GM23338 (cell line): ENCODE data around the gene SNX5. TPM values are rescaled to one million over a fixed set of nuclear protein-coding genes. Genes with fewer than 3 reads are reported as not detected.

Experiments used
- ATAC-seq: fragments of 200-7000 bp; cut with Tn5 transposase; 3 replicates; pipeline ENCODE4 v1.9.1; 2020
- DNase-seq: peaks from one replicate; pipeline ENCODE4 v3.0.0-alpha.2; 2015; ENCODE audit warnings: low spot score
- H2AFZ ChIP-seq: fragments of 200-600 bp; sonication (generic); 2 replicates; pipeline ENCODE4 v1.8.0; 2016; ENCODE audit warnings: antibody characterized with exemption, mild to moderate bottlenecking, moderate library complexity
- H3F3A ChIP-seq: fragments of 200-600 bp; sonication (generic); replicated peaks from 2 replicates; pipeline ENCODE4 v1.8.0; 2017; ENCODE audit warnings: antibody characterized with exemption, mixed run types, low read depth
- H3K27ac ChIP-seq: fragments of 200-600 bp; sonication (generic); 2 replicates; pipeline ENCODE4 v1.6.1; 2016; ENCODE audit warnings: low read depth
- H3K27me3 ChIP-seq: fragments of 200-600 bp; sonication (generic); 2 replicates; pipeline ENCODE4 v1.8.0; 2016; ENCODE audit warnings: mild to moderate bottlenecking, mixed run types, moderate library complexity; ENCODE audit not compliant: insufficient read depth
- H3K36me3 ChIP-seq: fragments of 200-600 bp; sonication (generic); 2 replicates; pipeline ENCODE4 v1.8.0; 2016; ENCODE audit warnings: mild to moderate bottlenecking; ENCODE audit not compliant: insufficient read depth
- H3K4me1 ChIP-seq: fragments of 200-600 bp; sonication (generic); 2 replicates; pipeline ENCODE4 v1.8.0; 2016; ENCODE audit warnings: mild to moderate bottlenecking, moderate library complexity; ENCODE audit not compliant: insufficient read depth
- H3K4me2 ChIP-seq: fragments of 200-600 bp; sonication (generic); 2 replicates; pipeline ENCODE4 v1.7.1; 2017; ENCODE audit warnings: mixed run types
- H3K4me3 ChIP-seq: fragments of 200-600 bp; sonication (generic); 2 replicates; pipeline ENCODE4 v1.6.1; 2016; ENCODE audit warnings: mixed run types
- H3K79me2 ChIP-seq: fragments of 200-600 bp; sonication (generic); replicated peaks from 2 replicates; pipeline ENCODE4 v1.8.0; 2017; ENCODE audit warnings: mild to moderate bottlenecking; ENCODE audit not compliant: insufficient read depth
- H3K9me2 ChIP-seq: fragments of 200-600 bp; sonication (generic); 2 replicates; pipeline ENCODE4 v1.8.0; 2017; ENCODE audit not compliant: insufficient read depth
- H4K20me1 ChIP-seq: fragments of 200-600 bp; sonication (generic); replicated peaks from 2 replicates; pipeline ENCODE4 v1.8.0; 2017; ENCODE audit warnings: mild to moderate bottlenecking; ENCODE audit not compliant: insufficient read depth
- H3K27ac Mint-ChIP-seq: 2 replicates; pipeline ENCODE4 v1.8.0; 2020; ENCODE audit warnings: inconsistent platforms, mild to moderate bottlenecking, moderate library complexity, mixed read lengths
- H3K27me3 Mint-ChIP-seq: 3 replicates; pipeline ENCODE4 v1.8.0; 2022; ENCODE audit warnings: low read depth, mild to moderate bottlenecking, moderate library complexity, mixed read lengths, inconsistent platforms; ENCODE audit not compliant: insufficient read depth, poor library complexity
- H3K36me3 Mint-ChIP-seq: 3 replicates; pipeline ENCODE4 v1.8.0; 2021; ENCODE audit warnings: low read depth, mild to moderate bottlenecking, inconsistent platforms, moderate library complexity, mixed read lengths
- H3K4me1 Mint-ChIP-seq: 3 replicates; pipeline ENCODE4 v1.8.0; 2020; ENCODE audit warnings: mild to moderate bottlenecking, inconsistent platforms, mixed read lengths
- H3K4me3 Mint-ChIP-seq: 3 replicates; pipeline ENCODE4 v1.8.0; 2021; ENCODE audit warnings: moderate library complexity, mild to moderate bottlenecking, inconsistent platforms, mixed read lengths
- H3K9me3 Mint-ChIP-seq: 3 replicates; pipeline ENCODE4 v1.8.0; 2020; ENCODE audit warnings: moderate library complexity, mild to moderate bottlenecking, inconsistent platforms, mixed read lengths
- CREB1 ChIP-seq: fragments of 250-450 bp; sonication (Bioruptor Pico); IDR thresholded peaks from 2 replicates; pipeline ENCODE4 v1.5.0; 2020; ENCODE audit warnings: low read depth, mild to moderate bottlenecking, moderate library complexity
- EZH2phosphoT487 ChIP-seq: fragments of 200-600 bp; sonication (generic); IDR thresholded peaks from one replicate; pipeline ENCODE4 v1.8.1; 2018; ENCODE audit warnings: antibody characterized with exemption; ENCODE audit not compliant: unreplicated experiment
- JUNB ChIP-seq: IDR thresholded peaks from one replicate; pipeline ENCODE4 v1.6.1; 2016; ENCODE audit warnings: antibody characterized with exemption; ENCODE audit not compliant: unreplicated experiment
- NANOG ChIP-seq: IDR thresholded peaks from 2 replicates; pipeline ENCODE4 v1.6.1; 2016; ENCODE audit warnings: antibody characterized with exemption, borderline replicate concordance
- STAT1 ChIP-seq: IDR thresholded peaks from one replicate; pipeline ENCODE4 v1.6.1; 2016; ENCODE audit warnings: antibody characterized with exemption; ENCODE audit not compliant: unreplicated experiment
- ZNF114 ChIP-seq: fragments of 250-450 bp; sonication (Bioruptor Pico); IDR thresholded peaks from 2 replicates; pipeline ENCODE4 v1.5.0; 2020; ENCODE audit warnings: mild to moderate bottlenecking, moderate library complexity
- polyA plus RNA-seq: library from polyadenylated mRNA; unstranded; fragments of >200 nt; fragmentation: Nextera tagmentation; extraction: Ambion mirVana; gene quantifications from 2 replicates; pipeline ENCODE4 v1.2.1, GENCODE V29; 2016
- total RNA-seq: library from RNA; depleted of rRNA; stranded (reverse); fragments of >200 nt; shearing (Covaris generic); gene quantifications from 2 replicates; pipeline ENCODE4 v1.2.3, GENCODE V29; 2014
- TF ChIP-seq, protein P1 (sequence below): fragments of 250-450 bp; sonication (Bioruptor Pico); IDR thresholded peaks from 2 replicates; pipeline ENCODE4 v1.5.0; 2020; ENCODE audit warnings: mild to moderate bottlenecking, moderate library complexity
- TF ChIP-seq, protein P2 (sequence below): IDR thresholded peaks from one replicate; pipeline ENCODE4 v1.6.1; 2018; ENCODE audit warnings: antibody characterized with exemption; ENCODE audit not compliant: unreplicated experiment
- TF ChIP-seq, protein P3 (sequence below), 2 experiments: fragments of 200-600 bp in 1 of 2; sonication (generic) in 1 of 2; conservative IDR thresholded peaks; 2 replicates each; pipeline versions ENCODE4 v1.5.1 to v1.6.1; 2016 to 2017; ENCODE audit warnings: antibody characterized with exemption in 2 of 2, low read depth in 2 of 2, mild to moderate bottlenecking in 2 of 2, moderate library complexity in 1 of 2
- TF ChIP-seq, protein P4 (sequence below): IDR thresholded peaks from 2 replicates; pipeline ENCODE4 v1.6.1; 2016; ENCODE audit warnings: antibody characterized with exemption

SNX5 gene
- total and polyA plus RNA-seq, 2 experiments from 2014 or later, result 167 to 287 TPM

DNA sequence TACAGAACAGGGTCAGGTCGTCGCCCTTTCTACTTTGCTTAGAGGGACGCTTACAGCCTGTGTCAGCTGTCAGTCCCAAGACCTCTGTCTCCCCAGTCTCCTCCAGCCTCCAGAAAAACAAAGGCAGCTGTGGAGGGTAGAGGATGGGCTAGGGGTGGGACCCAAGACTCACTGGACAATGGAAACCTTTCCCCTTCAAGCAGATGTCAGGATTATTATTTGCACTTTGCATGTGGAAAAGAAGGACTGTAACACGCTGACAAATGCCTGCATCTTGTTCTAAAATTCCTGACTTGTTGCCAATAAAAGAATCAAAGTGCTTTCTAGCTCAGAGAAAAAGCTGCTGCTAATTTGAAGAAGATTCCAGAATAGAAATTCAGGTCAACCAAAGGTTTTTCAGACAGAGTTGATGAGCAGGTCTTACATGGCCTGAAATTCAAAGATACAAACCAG lies 58.7 kb downstream of the SNX5 start:
- 0 out of 2 replicates have a peak overlapping the region, but pooled peaks have one; percentile 45 for H3K27ac ChIP-seq
- H3K79me2 ChIP-seq, result no peaks in the 10 kb centered on the region
- no peaks in the 10 kb centered on the region for H3K36me3 ChIP-seq
- H3K4me1 ChIP-seq, result no peaks in the 10 kb centered on the region
- Mint-ChIP-seq H3K4me1 (peaks cover 5% of the 10 kb centered on the region; the same call in 2 of the 3 replicates), H3K36me3 (no peaks in the 10 kb centered on the region), H3K27me3 (no peaks in the 10 kb centered on the region), H3K4me3 (no peak overlapping the region), H3K27ac (no peak overlapping the region), H3K9me3 (no peaks in the 10 kb centered on the region; the same call in 2 of the 3 replicates)
- H4K20me1 ChIP-seq, result no peaks in the 10 kb centered on the region
- H3F3A ChIP-seq, result no peaks in the 10 kb centered on the region
- no peaks in the 10 kb centered on the region for H3K9me2 ChIP-seq
- H3K27me3 ChIP-seq, result no peaks in the 10 kb centered on the region
- no peak for ATAC-seq
- H2AFZ ChIP-seq, result 0 out of 2 replicates have a peak overlapping the region, but pooled peaks have one; percentile 18
- no peak overlapping the region for H3K4me3 ChIP-seq
- TF ChIP-seq EZH2phosphoT487, result no peak
- H3K4me2 ChIP-seq, result no peak overlapping the region
- DNase-seq, result no peak

DNA sequence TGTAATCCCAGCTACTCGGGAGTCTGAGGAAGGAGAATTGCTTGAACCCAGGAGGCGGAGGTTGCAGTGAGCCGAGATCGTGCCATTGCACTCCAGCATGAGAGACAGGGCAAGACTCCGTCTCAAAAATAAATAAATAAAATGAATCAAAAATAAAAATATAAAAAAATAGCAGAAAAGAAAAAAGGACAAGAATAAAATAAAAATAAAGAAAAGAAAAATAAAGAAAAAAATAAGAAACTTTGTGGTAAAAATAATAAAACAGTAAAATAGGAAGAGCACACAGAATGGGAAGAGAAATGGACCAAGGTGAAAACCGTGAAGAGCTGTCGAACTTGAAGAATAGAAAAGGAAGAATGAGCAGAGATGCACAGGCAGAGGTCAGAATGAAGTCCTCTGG lies 63.0 kb downstream of the SNX5 start:
- H3K9me3 Mint-ChIP-seq, result no peaks in the 10 kb centered on the region
- Histone ChIP-seq H3K36me3 (no peaks in the 10 kb centered on the region), H4K20me1 (no peaks in the 10 kb centered on the region), H3F3A (no peaks in the 10 kb centered on the region), H3K4me3 (no peak overlapping the region), H3K27ac (no peak overlapping the region), H3K4me2 (no peak overlapping the region), H3K79me2 (no peaks in the 10 kb centered on the region), H3K9me2 (no peaks in the 10 kb centered on the region), H2AFZ (no peak overlapping the region), H3K4me1 (no peaks in the 10 kb centered on the region), H3K27me3 (no peaks in the 10 kb centered on the region)
- H3K36me3 Mint-ChIP-seq, result no peaks in the 10 kb centered on the region
- peaks cover 16% of the 10 kb centered on the region; the same call in 2 of the 3 replicates for H3K4me1 Mint-ChIP-seq
- H3K27ac Mint-ChIP-seq, result no peak overlapping the region
- H3K4me3 Mint-ChIP-seq, result no peak overlapping the region
- DNase-seq (no peak), ATAC-seq (no peak)
- peaks cover 3% of the 10 kb centered on the region for H3K27me3 Mint-ChIP-seq
- TF ChIP-seq CREB1 (CRISPR knock-in tag), result no peak
- no peak for TF ChIP-seq ZNF114 (CRISPR knock-in tag)
- TF ChIP-seq, protein P1, sequence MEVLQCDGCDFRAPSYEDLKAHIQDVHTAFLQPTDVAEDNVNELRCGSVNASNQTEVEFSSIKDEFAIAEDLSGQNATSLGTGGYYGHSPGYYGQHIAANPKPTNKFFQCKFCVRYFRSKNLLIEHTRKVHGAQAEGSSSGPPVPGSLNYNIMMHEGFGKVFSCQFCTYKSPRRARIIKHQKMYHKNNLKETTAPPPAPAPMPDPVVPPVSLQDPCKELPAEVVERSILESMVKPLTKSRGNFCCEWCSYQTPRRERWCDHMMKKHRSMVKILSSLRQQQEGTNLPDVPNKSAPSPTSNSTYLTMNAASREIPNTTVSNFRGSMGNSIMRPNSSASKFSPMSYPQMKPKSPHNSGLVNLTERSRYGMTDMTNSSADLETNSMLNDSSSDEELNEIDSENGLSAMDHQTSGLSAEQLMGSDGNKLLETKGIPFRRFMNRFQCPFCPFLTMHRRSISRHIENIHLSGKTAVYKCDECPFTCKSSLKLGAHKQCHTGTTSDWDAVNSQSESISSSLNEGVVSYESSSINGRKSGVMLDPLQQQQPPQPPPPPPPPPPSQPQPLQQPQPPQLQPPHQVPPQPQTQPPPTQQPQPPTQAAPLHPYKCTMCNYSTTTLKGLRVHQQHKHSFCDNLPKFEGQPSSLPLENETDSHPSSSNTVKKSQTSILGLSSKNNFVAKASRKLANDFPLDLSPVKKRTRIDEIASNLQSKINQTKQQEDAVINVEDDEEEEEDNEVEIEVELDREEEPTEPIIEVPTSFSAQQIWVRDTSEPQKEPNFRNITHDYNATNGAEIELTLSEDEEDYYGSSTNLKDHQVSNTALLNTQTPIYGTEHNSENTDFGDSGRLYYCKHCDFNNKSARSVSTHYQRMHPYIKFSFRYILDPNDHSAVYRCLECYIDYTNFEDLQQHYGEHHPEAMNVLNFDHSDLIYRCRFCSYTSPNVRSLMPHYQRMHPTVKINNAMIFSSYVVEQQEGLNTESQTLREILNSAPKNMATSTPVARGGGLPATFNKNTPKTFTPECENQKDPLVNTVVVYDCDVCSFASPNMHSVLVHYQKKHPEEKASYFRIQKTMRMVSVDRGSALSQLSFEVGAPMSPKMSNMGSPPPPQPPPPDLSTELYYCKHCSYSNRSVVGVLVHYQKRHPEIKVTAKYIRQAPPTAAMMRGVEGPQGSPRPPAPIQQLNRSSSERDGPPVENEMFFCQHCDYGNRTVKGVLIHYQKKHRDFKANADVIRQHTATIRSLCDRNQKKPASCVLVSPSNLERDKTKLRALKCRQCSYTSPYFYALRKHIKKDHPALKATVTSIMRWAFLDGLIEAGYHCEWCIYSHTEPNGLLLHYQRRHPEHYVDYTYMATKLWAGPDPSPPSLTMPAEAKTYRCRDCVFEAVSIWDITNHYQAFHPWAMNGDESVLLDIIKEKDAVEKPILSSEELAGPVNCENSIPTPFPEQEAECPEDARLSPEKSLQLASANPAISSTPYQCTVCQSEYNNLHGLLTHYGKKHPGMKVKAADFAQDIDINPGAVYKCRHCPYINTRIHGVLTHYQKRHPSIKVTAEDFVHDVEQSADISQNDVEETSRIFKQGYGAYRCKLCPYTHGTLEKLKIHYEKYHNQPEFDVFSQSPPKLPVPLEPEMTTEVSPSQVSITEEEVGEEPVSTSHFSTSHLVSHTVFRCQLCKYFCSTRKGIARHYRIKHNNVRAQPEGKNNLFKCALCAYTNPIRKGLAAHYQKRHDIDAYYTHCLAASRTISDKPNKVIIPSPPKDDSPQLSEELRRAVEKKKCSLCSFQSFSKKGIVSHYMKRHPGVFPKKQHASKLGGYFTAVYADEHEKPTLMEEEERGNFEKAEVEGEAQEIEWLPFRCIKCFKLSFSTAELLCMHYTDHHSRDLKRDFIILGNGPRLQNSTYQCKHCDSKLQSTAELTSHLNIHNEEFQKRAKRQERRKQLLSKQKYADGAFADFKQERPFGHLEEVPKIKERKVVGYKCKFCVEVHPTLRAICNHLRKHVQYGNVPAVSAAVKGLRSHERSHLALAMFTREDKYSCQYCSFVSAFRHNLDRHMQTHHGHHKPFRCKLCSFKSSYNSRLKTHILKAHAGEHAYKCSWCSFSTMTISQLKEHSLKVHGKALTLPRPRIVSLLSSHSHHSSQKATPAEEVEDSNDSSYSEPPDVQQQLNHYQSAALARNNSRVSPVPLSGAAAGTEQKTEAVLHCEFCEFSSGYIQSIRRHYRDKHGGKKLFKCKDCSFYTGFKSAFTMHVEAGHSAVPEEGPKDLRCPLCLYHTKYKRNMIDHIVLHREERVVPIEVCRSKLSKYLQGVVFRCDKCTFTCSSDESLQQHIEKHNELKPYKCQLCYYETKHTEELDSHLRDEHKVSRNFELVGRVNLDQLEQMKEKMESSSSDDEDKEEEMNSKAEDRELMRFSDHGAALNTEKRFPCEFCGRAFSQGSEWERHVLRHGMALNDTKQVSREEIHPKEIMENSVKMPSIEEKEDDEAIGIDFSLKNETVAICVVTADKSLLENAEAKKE (CRISPR knock-in tag), result no peak
- TF ChIP-seq, protein P2, sequence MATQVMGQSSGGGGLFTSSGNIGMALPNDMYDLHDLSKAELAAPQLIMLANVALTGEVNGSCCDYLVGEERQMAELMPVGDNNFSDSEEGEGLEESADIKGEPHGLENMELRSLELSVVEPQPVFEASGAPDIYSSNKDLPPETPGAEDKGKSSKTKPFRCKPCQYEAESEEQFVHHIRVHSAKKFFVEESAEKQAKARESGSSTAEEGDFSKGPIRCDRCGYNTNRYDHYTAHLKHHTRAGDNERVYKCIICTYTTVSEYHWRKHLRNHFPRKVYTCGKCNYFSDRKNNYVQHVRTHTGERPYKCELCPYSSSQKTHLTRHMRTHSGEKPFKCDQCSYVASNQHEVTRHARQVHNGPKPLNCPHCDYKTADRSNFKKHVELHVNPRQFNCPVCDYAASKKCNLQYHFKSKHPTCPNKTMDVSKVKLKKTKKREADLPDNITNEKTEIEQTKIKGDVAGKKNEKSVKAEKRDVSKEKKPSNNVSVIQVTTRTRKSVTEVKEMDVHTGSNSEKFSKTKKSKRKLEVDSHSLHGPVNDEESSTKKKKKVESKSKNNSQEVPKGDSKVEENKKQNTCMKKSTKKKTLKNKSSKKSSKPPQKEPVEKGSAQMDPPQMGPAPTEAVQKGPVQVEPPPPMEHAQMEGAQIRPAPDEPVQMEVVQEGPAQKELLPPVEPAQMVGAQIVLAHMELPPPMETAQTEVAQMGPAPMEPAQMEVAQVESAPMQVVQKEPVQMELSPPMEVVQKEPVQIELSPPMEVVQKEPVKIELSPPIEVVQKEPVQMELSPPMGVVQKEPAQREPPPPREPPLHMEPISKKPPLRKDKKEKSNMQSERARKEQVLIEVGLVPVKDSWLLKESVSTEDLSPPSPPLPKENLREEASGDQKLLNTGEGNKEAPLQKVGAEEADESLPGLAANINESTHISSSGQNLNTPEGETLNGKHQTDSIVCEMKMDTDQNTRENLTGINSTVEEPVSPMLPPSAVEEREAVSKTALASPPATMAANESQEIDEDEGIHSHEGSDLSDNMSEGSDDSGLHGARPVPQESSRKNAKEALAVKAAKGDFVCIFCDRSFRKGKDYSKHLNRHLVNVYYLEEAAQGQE, result no peak
- TF ChIP-seq, protein P3, sequence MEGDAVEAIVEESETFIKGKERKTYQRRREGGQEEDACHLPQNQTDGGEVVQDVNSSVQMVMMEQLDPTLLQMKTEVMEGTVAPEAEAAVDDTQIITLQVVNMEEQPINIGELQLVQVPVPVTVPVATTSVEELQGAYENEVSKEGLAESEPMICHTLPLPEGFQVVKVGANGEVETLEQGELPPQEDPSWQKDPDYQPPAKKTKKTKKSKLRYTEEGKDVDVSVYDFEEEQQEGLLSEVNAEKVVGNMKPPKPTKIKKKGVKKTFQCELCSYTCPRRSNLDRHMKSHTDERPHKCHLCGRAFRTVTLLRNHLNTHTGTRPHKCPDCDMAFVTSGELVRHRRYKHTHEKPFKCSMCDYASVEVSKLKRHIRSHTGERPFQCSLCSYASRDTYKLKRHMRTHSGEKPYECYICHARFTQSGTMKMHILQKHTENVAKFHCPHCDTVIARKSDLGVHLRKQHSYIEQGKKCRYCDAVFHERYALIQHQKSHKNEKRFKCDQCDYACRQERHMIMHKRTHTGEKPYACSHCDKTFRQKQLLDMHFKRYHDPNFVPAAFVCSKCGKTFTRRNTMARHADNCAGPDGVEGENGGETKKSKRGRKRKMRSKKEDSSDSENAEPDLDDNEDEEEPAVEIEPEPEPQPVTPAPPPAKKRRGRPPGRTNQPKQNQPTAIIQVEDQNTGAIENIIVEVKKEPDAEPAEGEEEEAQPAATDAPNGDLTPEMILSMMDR (conservative IDR thresholded peaks at IDR 0.05; ENCODE audit: low read depth in 2 of 2), result no peak
- no peak for TF ChIP-seq JUNB
- TF ChIP-seq STAT1, result no peak
- TF ChIP-seq, protein P4, sequence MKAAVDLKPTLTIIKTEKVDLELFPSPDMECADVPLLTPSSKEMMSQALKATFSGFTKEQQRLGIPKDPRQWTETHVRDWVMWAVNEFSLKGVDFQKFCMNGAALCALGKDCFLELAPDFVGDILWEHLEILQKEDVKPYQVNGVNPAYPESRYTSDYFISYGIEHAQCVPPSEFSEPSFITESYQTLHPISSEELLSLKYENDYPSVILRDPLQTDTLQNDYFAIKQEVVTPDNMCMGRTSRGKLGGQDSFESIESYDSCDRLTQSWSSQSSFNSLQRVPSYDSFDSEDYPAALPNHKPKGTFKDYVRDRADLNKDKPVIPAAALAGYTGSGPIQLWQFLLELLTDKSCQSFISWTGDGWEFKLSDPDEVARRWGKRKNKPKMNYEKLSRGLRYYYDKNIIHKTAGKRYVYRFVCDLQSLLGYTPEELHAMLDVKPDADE, result no peak
- no peak for TF ChIP-seq NANOG
